GM19240 (cell line): Measurements from ENCODE around the gene IGF1R.
A peak's percentile ranks its signal among the peaks of the same experiment; 100 is the strongest.

ENCODE experiments used
- DNase-seq: peaks from one replicate; pipeline ENCODE4 v3.0.0; 2011; ENCODE audit warnings: low spot score; ENCODE audit not compliant: insufficient read length

IGF1R gene

GRCh38 chr15:98823616-98824015 is 175.3 kb downstream of the IGF1R start:
- DNase-seq, result no peak

- DNase-seq, result no peak
Observed at GRCh38 chr15:98824595-98824994, 176.3 kb downstream of the IGF1R start.

GRCh38 chr15:98826658-98827057 is 178.3 kb downstream of the IGF1R start:
- no peak for DNase-seq

GRCh38 chr15:98827217-98827616 is 178.9 kb downstream of the IGF1R start:
- DNase-seq, result no peak

GRCh38 chr15:98830034-98830634 is 181.8 kb downstream of the IGF1R start:
- DNase-seq, result no peak

GRCh38 chr15:98834976-98835375 is 186.6 kb downstream of the IGF1R start:
- no peak for DNase-seq

GRCh38 chr15:98835876-98836275 is 187.5 kb downstream of the IGF1R start:
- DNase-seq, result no peak

GRCh38 chr15:98838387-98839259 is 190.3 kb downstream of the IGF1R start:
- DNase-seq, result no peak

- no peak for DNase-seq
Observed at GRCh38 chr15:98840053-98840452, 191.7 kb downstream of the IGF1R start.

GRCh38 chr15:98841419-98841970 is 193.2 kb downstream of the IGF1R start:
- DNase-seq, result no peak

- DNase-seq, result no peak
Observed at GRCh38 chr15:98842192-98842972, 194.0 kb downstream of the IGF1R start.

GRCh38 chr15:98842973-98843285 is 194.6 kb downstream of the IGF1R start:
- no peak for DNase-seq

GRCh38 chr15:98843844-98844243 is 195.5 kb downstream of the IGF1R start:
- DNase-seq, result no peak

GRCh38 chr15:98844261-98844660 is 195.9 kb downstream of the IGF1R start:
- DNase-seq, result no peak

GRCh38 chr15:98845138-98845884 is 197.0 kb downstream of the IGF1R start:
- DNase-seq, result no peak

- peak; percentile 26 for DNase-seq
Observed at GRCh38 chr15:98850961-98851572, 202.7 kb downstream of the IGF1R start.

GRCh38 chr15:98853161-98853560 is 204.8 kb downstream of the IGF1R start:
- no peak for DNase-seq

- DNase-seq, result no peak
Observed at GRCh38 chr15:98853617-98854420, 205.5 kb downstream of the IGF1R start.

- DNase-seq, result no peak
Observed at GRCh38 chr15:98854496-98854895, 206.2 kb downstream of the IGF1R start.
